Activated CD4-positive, alpha-beta T cell treated with anti-CD3 and anti-CD28 coated beads for 24 hours (primary cell): ENCODE data around the gene ANGPT4.
"Not testable (repeated sequence)": the region's sequence is repeated elsewhere in the genome, so short reads cannot be mapped to it uniquely, and the experiment has no call there.

Experiments used
- DNase-seq, 2 donors: peaks; one replicate each; pipeline ENCODE4 v3.0.0-alpha.2; 2020; ENCODE audit warnings: low read depth in 2 of 2

ANGPT4 gene

DNA sequence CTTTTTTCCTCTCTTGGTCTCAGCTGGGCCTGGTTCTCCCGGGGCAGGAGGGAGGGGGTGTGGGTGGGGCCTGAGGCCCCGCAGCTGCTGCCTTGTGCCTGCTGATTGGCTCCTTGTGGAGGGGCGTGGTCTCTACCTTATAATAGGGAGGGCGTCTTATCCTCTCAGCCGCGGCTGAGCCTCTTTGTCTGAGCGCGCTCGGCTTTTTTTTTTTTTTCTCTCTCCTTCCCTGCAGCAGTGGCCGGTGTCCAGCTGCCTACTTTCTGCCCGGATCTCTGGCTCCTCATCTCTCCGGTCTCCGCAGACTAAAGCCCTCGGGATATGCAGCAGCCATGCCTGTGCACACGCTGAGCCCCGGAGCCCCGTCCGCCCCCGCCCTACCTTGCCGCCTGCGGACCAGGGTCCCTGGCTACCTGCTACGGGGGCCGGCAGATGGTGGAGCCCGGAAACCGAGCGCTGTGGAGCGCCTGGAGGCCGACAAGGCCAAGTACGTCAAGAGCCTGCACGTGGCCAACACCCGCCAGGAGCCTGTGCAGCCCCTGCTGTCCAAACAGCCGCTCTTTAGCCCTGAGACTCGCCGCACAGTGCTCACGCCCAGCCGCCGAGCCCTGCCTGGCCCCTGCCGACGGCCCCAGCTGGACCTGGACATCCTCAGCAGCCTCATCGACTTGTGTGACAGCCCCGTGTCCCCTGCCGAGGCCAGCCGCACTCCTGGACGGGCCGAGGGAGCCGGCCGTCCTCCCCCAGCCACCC, 71.5 kb downstream of the ANGPT4 start:
- peak; percentile 82 for DNase-seq

DNA sequence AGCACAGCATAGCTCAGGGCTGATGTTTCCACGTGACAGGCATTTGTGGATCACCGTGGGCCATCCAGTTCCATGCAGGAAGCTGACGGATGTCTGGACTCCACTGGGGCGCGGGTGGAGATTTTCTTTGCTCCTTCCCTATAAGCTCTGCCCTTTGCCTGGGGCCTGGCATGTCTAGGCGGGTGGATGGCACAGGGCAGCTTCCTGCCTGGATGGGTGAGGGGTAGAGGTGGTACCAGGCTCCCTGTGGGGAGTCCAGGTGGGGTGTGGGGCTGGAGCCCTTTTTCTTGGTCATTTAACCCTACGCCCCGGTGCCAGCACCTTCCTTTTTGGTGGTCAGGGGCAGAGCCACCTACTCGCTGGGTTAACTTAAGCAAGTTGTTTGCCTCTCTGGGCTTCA, 72.2 kb downstream of the ANGPT4 start:
- DNase-seq, result no peak

DNA sequence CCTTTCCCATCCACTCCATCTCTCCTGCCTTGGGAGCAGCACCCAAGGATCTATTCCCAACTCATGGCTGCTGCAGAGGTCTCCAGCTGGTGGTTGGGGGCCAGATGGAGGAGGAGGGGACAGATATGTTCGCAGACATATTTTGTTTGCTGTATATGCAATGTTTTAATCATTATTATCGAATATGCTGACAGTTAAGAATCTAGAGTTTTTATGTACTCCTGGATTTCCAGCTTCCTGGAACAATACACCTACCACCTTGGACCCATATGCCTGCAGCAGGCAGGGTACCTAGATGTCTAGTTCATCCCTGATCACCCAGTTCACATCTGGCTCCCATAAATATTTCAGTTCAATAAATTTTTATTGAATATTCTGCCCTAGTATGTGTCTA, 73.6 kb downstream of the ANGPT4 start:
- no peak for DNase-seq

DNA sequence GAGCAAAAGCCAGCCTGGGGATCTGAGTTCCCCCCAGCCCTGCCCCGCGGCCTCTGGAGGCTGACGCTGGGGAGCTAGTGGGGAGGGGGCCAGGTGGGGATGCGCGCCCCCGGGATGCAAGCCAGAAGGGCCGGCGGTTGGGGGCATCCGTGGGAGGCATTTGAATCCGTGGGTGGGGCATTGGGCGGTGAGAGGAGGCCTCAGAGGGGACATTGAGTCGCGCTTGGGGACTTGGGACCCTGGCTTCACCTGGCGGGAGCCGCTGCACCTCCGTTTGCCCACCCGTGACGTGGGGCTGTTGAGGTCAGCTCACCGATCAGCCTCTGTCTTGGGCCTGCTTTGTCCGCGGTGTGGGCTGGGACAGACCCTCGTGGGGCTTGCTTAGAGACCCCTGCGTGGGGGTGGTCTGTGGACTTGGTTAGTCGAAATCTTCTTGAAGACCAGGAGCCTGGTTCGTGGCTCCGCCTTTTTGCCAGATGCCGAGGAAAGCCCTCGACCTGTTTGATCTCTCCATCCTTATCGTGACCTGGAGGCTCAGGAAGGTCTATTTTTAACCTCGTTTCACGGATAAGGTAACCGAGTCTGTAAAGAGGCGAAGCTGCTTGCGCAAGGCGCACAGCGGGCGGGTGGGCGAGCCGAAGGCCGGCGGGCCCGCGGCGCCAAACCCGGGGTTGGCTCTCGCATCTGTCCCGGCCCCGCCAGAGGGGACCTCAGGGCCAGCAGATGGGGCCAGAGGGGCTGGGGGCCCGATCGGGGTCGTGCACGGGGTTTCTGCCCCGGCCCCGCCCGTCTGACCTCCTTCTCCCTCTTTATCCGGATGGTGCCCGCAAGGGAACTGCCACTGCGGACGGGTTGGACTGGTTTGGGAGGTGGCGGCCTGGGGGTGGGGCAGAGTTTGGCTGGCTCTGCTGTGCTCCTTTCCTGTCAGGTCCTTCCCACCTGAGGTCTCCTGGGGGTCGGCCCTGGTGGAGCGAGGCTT, 74.3 kb downstream of the ANGPT4 start:
- no peak for DNase-seq

DNA sequence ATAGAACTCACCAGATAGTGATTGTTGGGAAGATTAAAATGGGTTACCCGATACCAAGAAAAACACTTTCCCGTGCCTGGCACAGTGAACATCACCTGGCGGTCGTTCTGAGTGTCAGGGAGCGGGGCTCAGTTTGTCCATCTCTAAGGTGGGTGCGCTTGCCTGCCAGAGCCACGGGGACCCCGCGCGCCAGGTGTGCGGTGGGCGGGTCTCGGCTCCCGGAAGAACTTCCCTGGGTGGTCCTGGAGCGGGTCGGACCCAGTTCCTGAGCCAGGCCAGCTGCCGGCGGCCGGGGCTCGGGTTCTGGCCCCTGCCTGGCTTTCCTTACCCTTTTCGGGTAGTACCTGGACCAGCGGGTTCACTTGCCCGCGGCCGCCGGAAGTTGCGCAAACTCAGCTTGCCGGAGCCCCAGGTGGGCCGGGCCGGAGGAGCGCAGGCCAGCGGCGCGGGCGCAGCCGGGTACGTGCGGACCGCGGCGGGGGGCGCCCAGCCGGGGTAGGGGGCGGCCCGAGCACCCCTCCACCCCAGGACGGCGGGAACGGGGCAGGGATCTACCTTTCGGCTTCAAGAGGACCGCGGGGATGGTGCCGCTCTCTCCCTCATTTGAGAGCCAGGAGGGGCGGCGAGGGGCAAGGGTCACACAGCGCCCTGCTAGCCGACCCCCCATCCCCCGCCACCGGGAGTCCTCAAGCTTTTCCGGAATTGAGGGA, 75.1 kb downstream of the ANGPT4 start:
- no peak for DNase-seq

DNA sequence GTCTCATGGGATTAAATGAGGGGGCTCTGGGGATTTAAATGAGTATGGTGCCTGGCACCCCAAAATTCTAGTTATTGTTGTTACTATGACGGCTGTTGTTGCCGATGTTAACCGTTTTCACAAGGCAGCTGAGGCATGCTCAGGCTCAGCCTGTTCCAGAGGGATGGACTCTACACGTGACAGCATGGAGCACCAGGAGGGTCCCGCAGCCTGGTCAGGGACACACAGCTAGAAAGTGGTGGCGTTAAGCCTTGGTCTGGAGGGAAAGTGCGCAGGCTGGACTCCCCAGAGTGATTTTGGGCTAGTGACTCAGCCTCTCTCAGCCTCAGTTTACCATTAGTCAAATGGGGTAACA, 75.7 kb downstream of the ANGPT4 start:
- no peak for DNase-seq

DNA sequence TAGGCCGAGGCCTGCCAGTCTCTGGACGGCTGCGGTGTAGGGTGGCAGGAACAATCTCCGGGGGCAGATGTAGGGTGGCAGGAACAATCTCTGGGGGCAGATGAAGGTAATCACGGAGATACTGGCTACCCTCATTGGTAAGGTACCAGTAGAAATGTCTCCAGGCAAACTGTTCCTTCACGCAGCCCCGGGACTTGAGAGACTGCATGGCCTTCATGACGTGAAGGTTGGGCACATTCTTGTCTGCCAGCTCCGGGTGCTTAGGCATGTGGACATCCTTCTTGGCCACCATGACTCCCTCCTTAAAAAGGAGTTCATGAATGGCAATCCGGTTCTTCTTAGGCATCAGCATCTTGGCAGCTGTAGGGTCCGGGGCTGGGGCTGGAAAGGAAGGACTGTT, 76.5 kb downstream of the ANGPT4 start:
- no peak for DNase-seq

DNA sequence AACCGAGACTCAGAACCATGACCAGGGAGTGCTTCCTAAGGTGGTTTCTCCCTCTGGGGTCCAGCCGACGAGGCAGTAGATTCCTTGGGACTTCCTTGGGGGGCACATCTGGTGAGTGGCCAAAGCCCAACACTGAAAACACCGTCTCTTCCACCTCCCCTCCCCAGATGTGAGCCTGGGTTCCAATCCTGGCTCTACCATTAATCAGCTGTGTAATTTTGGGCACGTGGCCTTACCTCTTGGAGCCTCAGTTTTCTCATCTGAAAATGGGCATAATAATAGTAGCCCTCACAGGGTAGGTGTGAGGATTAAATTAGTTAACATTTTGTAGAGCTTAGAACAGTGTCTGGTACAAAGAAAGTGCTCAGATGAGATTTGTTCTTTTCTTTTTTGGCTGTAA, 77.1 kb downstream of the ANGPT4 start:
- DNase-seq, result no peak

DNA sequence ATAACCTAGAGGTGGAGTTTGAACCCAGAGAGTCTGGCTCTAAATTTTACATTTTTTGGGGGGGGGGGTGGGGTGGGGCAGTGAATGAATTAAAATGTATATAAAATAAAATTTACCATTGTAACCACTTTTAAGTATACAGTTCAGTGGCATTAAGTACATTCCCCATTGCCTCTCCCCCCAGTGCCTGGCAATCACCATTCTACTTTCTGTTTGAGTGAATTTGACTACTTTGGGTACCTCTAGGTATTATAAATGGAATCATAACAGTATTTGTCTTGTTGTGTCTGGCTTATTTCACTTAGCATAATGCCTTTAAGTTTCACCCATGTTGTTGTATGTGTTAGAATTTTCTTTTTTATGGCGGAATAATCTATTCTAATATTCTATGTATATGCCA, 79.9 kb downstream of the ANGPT4 start:
- no peak for DNase-seq

DNA sequence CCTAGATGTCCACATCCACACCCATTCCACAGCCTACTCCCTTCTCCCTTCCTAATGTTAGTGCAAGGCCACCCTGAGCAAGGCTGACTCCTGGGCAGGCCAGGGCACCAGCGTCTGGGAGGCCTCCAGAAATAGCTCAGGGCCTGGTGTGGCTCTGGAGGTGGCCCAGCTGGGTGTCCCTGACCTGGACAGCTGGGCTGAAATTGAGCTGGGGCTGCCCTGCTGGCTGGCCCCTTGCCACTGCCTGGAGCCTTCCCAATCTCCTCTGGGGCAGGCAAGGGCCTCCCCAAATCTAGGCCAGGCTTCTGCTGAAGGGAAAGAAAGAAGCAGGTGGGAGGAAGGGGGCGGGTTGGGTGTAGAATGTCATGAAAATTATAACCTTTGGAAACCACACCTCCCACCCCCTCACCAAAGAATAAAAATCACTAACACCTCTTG, 80.5 kb downstream of the ANGPT4 start:
- DNase-seq, result no peak

DNA sequence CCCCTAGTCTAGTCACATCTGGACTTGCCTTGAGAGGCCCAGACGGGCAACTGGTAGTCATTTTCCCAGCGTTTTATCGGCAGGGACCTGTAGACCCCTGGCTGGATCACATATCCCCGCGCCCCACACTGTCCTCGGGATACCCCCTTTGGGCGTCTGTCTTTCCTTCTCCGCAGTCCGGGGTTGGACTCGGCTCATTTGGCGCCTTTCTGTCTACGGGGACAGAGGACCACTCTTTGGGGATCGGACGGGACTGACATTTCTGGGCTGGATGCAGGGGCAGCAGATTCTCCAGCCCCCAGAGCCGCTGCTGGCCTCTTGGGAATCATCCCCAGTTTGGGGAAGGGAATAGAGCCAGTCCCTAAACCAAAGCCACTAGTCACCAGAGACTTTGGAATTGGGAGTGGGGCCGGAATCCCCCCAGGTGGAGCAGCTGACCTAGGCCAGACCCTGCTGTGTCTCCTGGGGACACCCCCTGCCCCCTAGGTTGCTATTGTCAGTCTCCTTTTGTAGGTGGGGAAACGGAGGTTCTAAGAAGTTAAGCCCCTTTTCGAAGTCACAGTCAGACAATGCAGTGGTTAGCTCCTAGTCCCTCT, 81.9 kb downstream of the ANGPT4 start:
- no peak for DNase-seq

DNA sequence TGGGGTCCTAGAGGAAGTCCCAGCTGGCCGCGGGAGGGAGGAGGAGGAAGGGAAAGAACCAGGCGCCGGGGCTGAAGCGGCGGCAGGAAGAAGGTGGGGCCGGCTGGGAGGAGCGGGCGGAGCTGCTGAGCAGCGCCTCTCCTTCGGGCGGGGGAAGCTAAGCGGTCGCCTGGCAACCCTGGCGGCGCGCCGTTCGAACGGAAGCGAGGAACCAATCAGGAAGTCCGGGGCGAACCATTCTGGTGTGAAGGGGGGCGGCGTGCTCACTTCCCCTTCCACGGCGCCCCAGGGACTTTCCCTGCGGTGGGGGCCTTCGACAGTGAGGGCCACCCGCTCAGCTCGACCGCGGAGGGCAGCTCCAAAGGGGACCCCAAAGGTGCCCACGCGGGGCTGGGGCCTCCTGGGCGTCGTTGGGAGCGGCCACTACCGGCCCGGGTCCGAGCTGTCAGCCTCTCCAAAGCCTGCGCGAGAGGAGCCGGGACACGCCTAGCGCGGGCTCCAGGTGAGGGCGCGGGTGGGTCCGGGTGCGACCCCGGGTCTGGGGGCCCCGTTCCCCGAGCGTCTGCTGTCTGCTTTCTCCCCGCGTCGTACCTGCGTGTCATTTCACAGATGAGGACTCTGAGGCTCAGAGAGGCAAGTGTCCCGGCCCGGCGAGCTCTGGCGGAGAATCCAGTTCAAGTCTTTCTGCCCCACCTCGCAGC, 82.5 kb downstream of the ANGPT4 start, which contains the start of gene FAM110A:
Gene FAM110A, plus strand, starts transcription at position 266 of the 701 bp plus-strand sequence. CDS start 11,090 bp downstream, outside the sequence.
- DNase-seq, result peak; percentile 90 to 92

DNA sequence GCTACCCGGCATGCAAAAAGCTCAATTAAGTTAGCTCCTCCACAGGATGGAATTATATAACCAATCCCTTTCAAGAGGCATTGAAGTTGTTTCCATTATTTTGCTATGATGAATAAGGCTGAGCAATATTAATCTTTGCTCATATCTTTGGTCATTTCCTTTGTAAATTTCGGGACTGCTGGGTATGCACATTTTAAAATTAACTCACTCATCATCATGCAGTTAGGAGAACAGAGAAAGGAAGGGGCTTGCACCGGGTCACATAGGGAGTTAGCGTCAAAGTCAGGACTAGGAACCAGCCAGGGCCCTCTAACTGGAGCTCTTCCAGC, 83.0 kb downstream of the ANGPT4 start:
- no peak for DNase-seq

DNA sequence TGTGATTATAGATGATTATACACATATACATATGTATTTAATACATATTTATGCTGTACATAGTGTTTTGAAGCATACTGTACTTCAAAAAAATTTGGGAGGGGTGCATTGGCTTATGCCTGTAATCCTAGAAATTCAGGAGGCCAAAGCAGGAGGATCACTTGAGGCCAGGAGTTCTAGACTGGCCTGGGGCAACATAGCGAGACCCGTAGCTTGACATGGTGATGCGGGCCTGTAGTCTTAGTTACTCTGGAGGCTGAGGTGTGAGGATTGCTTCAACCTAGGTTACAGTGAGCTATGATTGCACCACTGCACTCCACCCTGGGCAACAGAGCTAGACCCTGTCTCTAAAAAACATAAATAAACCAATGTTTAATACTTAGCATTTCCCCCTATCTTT, 84.2 kb downstream of the ANGPT4 start:
- no peak for DNase-seq

DNA sequence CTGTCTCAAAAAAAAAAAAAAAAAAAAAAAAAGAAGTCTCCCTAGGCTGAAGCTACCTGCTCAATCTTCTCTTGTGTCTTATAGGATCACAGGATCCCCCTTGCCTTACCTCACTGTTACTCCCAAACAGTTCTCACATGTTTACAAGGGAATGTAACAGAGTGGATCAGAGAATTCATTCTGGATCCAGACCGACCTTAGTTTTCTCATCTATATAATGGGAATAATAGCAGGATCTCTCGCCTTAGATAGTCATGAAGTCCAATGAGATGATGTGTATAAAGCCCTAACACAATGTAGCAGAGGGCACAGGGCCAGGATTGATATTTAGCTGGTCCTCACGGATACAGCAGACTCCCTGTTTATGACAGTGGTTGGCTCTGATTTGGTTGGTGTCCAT, 84.9 kb downstream of the ANGPT4 start:
- no peak for DNase-seq

DNA sequence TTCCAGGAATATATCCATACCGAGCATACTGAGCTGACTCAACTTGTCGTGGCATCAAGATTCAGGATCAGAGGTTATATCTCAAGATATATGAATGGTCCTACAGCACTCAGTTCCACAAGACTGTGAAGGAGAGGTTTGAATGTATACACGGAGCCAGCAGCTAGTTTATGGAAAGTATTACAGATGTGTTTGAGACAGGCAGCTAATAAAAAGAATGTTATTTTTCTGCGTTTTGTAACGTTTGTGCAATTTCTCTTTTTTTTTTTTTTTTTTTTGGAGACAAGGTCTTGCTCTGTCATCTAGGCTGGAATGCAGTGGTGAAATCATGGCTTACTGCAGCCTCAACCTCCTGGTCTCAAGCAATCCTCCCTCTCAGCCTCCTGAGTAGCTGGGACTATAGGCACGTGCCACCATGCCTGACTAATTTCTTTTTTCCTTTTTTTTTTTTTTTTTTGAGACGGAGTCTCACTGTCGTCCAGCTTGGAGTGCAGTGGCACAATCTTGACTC, 86.1 kb downstream of the ANGPT4 start:
- no peak for DNase-seq

DNA sequence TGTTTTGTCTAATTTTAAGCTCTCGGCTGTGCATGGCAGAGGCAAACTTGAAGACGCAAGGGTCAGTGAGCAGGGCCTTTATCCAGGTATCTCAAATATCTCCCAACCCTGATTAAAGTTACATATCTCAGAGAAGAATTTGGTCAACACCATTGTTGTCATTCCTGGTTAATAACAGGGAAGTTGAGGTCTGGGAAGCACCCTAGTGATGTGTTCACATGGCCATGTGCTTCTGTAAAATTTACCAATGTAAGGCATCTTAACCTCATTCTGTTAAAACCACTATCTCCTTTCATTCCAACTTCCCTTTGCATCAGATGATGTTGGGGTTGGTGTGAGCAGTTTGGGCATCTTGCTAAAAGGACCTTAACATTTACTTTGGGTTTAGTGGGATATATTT, 86.6 kb downstream of the ANGPT4 start:
- DNase-seq, result no peak

DNA sequence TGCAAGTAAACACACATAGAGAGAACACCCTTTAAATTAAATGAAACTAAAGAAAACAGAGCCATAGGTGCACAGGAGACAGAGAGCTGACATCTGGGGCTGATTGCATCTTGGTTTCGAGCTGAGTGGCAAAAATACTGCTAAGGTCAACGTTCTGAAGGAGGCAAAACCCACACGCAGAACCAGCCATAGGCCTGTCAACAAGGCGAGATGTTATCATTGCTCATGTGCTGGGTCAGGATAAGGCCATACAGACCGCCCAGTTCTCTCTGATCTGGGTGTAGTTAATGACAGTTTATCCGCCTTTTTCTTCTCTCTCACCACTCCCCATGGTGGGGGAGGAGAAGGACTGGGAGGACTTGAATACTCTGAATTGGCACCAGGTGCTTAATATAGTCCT, 87.1 kb downstream of the ANGPT4 start:
- no peak for DNase-seq

DNA sequence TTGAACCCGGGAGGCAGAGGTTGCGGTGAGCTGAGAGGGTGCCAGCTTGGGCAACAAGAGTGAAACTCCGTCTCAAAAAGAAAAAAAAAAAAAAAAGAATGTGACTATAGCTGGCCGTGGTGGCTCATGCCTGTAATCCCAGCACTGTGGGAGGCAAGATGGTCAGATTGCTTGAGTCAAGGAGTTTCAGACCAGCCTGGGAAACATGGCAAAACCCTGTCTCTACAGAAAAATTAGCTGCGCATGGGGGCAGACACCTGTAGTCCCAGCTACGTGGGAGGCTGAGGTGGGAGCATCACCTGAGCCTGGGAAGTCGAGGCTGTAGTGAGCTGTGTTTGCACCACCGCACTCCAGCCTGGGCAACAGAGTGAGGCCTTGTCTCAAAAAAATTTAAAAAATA, 88.2 kb downstream of the ANGPT4 start:
- not testable (repeated sequence) for DNase-seq

DNA sequence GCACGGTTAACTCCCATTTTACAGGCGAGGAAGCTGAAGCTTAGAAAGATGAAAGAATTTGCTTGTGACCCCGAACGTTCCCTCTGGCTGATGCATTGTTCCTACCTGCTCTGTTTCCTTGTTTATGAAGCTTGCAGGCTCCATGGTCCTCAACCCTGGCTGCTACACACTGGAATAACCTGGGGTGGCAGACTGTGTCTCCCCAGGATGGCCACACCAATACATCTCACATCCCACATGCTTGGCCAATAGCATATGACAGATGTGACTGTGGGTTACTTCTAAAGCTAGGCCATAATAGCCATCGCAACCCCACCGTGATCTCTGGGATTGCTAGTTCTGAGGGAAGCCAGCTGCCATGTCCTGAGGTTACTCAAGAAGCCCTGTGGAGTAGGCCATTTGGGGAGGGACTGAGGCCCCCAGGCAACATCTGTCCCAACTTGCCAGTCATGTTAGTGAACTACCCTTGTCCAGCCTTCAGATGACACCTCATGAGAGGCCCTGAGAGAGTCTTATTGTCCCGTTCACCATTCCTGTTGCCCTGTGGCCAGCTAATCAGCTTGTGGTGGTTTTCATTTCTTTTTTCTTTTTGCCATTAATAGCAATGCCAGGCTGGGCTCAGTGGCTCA, 89.3 kb downstream of the ANGPT4 start:
- no peak for DNase-seq
